Left lobe of liver (tissue), 2 donors: ENCODE measurements around the gene MKRN2OS. TPM values are rescaled to one million over a fixed set of nuclear protein-coding genes. Genes with fewer than 3 reads are reported as not detected.

Source experiments
- ATAC-seq: fragments of 200-7000 bp; cut with Tn5 transposase; one replicate; pipeline ENCODE4 v1.9.1; 2020; ENCODE audit warnings: mild to moderate bottlenecking, moderate library complexity
- DNase-seq: peaks from one replicate; pipeline ENCODE4 v3.0.0-alpha.2; 2020; ENCODE audit warnings: low spot score
- total RNA-seq: library from RNA; stranded (reverse); gene quantifications from one replicate; pipeline ENCODE4 v1.2.1, GENCODE V29; 2021
- donor health status: DM: no; HTN: no; CAD: no; lungs with moderate emphysema.
- donor health status: DM: no; HTN: yes; CAD: no.

MKRN2OS gene, protein sequence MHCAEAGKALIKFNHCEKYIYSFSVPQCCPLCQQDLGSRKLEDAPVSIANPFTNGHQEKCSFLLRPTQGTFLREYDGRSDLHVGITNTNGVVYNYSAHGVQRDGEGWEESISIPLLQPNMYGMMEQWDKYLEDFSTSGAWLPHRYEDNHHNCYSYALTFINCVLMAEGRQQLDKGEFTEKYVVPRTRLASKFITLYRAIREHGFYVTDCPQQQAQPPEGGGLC
- total RNA-seq = not detected

DNA sequence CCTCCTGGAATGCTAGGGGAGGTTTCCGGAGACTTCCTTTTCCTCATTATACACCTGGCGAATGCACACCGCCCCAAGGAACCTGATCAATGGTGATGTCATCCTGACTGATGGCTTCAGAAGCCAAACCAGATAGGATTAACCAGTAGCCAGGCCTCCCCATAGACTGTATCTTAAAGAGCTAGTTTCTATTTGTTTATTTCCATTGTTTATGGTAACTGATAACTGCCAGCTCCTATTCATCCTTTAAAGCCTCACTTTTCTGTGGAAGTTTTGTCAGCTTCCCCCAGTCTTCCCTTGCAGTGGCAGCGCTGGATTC lies at the start of gene MKRN2OS:
Gene MKRN2OS (minus strand): TSS at position 27 of the 319 bp plus-strand sequence. CDS start 35 bp downstream, outside the sequence.
- ATAC-seq (peak; percentile 56), DNase-seq (no peak)

- ATAC-seq (no peak), DNase-seq (no peak)
Observed at GRCh38 chr3:12593473-12593872, 48.2 kb upstream of the MKRN2OS start.

DNA sequence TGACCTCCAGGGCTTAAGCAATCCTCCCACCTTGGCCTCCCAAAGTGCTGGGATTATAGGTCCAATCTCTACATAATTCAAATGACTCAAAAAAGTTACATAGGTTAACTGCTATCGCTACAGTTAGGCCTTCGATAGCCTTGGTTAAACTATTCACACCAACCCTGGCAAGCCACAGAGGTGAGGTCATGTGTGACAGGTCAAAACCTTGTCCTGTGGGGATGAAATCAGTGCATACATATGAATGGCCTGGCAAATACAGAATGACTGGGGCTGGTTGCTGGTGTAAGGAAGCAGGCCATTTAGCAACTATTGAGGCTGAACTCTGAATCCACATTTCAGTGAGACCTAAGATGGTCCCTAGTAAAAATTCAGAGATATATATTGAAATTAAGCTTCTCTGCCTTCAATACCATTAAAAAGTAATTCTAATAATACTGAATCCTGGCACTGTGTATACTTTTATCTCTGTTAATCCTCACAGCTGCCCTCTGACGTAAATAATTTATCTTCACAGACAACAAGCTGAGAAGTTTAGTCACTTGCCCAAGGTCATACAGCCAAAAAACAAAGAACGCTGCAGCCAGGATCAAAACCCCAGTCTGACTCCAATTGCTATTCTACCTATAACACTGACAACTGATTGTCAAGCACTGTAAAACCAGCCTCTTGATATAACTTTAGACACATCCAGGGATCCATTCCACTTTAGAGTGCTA lies 46.9 kb upstream of the MKRN2OS start:
- ATAC-seq (peak; percentile 80), DNase-seq (no peak)

GRCh38 chr3:12591456-12591855 lies 46.2 kb upstream of the MKRN2OS start:
- ATAC-seq = no peak
- no peak for DNase-seq

GRCh38 chr3:12590096-12590495 lies 44.8 kb upstream of the MKRN2OS start:
- ATAC-seq (no peak), DNase-seq (no peak)

DNA sequence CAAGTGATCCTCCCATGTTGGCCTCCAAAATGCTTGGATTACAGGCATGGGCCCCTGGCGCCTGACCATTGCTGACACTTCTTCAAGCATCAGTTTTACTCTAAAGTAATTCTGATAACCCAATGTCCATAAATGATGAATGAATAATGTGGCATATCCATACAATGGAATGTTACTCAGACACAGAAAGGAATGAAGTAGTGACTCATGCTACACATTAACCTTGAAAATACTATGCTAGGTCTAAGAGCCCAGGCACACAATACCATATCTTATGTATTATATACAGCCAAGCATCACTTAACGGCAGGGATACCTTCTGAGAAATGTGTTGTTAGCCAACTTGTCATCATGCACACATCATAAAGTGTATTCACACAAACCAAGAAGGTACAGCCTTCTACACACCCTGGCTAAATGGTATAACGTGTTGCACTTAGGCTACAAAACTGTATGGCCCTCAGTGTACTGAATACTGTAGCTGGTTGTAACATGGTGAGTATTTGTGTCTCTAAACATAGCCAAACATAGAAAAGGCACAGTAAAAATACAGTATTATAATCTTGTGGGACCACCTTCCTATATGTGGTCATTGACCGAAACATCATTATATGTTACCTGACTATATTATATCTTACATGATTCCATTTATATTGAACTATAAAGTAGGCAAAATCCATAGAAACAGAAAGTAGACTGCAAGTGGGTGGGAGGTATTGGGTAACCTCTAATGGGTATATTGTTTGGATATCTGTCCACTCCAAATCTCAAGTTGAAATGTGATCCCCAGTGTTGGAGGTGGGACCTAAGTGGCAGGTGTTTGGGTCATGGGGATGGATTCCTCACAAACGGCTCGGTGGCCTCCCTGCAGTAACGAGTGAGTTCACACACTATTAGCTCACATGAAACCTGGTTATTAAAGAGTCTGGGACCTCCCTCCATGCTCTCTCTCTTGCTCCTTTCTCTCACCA lies 43.0 kb upstream of the MKRN2OS start:
- ATAC-seq (no peak), DNase-seq (no peak)

DNA sequence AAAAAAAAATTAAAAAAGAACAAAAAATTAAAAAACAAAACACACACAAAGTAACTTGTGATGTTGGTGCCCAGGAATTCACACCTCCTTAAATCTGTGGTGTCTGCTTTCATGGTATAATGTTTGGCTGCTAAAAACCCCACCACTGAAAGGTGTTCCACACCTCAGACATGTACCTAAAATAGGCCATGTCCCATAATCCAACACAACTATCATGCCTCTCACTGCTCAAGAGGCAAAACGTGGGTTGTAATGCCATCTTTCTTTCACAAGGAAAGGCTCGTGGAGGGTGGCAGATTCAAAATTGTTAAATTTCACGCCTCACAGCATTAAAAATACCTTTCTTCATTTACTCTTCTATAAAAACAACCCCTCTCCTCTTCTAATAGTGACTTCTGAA lies 41.1 kb upstream of the MKRN2OS start:
- DNase-seq = no peak
- no peak for ATAC-seq

GRCh38 chr3:12585970-12586369 lies 40.7 kb upstream of the MKRN2OS start:
- DNase-seq = no peak
- no peak for ATAC-seq

DNA sequence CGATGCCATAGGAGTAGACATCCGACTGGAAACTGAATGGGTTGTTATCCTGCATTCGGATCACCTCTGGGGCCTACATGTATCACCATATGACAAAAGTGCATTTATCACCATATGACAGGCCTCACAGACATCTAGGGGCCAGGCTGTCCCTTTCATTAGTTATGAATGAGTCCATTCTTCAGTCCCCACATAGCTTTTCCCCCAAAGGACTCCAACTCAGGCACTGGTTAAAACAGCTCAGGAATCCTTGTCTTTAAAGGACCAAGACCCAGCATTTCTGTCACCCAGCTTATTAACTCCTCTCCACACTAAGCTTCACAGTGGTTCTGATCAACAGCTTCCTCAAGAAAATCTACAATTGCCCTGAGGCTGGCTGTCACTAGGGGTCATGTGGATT lies 39.9 kb upstream of the MKRN2OS start:
- DNase-seq (no peak), ATAC-seq (no peak)

- peak; percentile 5 for ATAC-seq
- DNase-seq = no peak
Observed at GRCh38 chr3:12584083-12584482, 38.8 kb upstream of the MKRN2OS start.

GRCh38 chr3:12583280-12583679 lies 38.0 kb upstream of the MKRN2OS start:
- no peak for DNase-seq
- peak; percentile 66 for ATAC-seq

- no peak for ATAC-seq
Observed at GRCh38 chr3:12582730-12583129, 37.4 kb upstream of the MKRN2OS start.

GRCh38 chr3:12579905-12580304 lies 34.6 kb upstream of the MKRN2OS start:
- peak; percentile 8 for ATAC-seq
- no peak for DNase-seq

More at GRCh38 chr3:12582730-12583129, 37.4 kb upstream of the MKRN2OS start:
- no peak for DNase-seq

DNA sequence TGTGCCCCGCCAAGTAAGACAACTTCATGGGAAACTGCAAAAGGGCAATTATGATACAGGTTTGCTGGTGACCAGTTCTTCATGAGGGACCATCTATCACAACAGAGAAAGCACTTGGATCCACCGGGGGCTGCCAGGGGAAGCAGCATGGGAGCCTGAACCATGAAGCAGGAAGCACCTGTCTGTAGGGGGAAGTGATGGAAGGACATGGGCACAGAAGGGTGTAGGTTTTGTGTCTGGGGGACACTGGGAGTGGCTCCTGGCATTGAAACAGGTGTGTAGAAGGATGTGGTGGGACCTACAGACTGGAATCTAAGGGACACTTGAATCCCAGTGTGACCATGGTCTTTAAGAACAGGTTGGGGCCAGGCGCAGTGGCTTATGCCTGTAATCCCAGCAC lies 34.2 kb upstream of the MKRN2OS start:
- no peak for DNase-seq
- ATAC-seq = no peak

DNA sequence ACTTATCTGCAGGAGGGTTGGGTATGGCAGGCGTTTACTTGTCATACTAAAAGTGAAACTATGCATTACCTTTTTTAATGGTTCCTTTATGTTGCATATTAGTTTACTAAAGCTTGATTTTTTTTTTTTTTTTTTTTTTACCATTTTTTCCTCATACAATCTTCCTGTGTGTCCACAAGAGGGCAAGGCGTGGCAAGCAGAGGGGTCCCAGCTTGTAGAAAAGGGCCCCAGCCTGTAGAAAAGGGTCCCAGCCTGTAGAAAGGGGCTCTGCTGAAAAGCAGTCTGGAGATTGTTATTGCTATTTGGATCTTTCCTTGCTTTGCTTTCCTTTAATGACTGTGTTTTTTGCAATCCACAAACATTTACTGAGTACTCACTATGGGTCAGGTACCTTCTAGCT lies 33.4 kb upstream of the MKRN2OS start:
- ATAC-seq (no peak), DNase-seq (no peak)

DNA sequence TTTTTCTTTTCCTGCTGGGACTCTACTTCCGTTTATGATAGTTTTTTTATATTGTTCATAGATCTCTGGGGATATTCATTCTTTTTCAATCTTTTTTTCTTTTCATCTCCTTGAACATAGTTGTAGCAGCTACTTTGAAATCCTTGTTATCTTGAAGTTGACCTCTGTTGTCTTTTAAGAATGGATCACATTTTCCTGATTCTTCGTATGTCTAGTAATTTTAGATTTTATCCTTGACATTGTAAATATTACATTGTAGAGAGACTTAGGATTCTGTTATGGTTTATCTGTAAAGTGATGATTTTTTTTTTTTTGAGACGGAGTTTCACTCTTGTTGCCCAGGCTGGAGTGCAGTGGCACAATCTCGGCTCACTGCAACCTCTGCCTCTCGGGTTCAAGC lies 32.1 kb upstream of the MKRN2OS start:
- DNase-seq = no peak
- no peak for ATAC-seq

DNA sequence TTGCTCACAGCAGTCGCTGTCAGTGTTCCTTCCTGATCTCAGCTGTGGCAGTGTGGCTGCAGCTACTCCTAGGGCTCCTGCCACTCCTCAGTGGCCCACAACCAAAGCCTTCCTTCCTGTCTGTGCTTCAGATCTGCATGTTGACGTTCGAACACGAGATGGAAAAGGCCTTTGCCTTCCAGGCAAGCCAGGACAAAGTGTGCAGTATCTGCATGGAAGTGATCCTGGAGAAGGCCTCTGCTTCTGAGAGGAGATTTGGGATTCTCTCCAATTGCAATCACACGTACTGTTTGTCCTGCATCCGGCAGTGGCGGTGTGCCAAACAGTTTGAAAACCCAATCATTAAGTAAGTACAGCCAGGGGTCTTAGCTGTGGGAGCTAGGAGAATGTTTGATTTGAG lies 29.4 kb upstream of the MKRN2OS start:
- ATAC-seq (peak; percentile 36), DNase-seq (no peak)

GRCh38 chr3:12574131-12574530 lies 28.8 kb upstream of the MKRN2OS start:
- ATAC-seq = no peak

DNA sequence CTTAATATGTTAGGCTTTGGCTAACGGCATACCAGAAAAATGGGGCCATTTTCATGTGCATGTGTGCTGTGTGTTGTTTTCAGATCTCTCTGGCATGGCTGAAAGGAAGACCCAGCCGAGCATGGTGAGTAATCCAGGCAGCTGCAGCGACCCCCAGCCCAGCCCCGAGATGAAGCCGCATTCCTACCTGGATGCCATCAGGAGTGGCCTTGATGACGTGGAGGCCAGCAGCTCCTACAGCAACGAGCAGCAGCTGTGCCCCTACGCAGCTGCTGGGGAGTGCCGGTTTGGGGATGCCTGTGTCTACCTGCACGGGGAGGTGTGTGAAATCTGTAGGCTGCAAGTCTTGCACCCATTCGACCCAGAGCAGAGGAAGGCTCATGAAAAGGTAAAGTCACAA lies 26.7 kb upstream of the MKRN2OS start:
- DNase-seq = no peak
- ATAC-seq = no peak

More at GRCh38 chr3:12574131-12574530, 28.8 kb upstream of the MKRN2OS start:
- no peak for DNase-seq

- DNase-seq (no peak), ATAC-seq (no peak)
Observed at GRCh38 chr3:12569836-12570235, 24.5 kb upstream of the MKRN2OS start.

DNA sequence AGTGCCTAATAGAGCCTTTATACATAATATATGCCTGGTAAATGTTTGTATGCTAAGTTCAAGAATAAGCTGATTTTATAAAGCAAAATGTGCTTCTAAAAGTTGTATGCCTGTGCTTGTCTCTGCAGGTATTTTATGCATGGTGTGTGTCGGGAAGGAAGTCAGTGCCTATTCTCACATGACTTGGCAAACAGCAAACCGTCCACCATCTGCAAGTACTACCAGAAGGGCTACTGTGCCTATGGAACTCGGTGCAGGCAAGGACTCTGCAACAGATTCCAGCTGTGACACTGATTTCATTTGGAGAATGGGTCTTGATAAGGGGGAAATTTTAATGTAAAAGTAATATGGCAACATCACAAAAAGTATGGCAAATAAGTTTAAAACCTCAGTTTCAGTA lies 23.4 kb upstream of the MKRN2OS start:
- no peak for ATAC-seq
- no peak for DNase-seq

- ATAC-seq (no peak), DNase-seq (no peak)
Observed at GRCh38 chr3:12566976-12567375, 21.7 kb upstream of the MKRN2OS start.
